RPMI8226 (cell line): ENCODE results near the gene DDI1.

Experiments used
- DNase-seq: peaks from one replicate; pipeline ENCODE4 v3.0.0-alpha.2; 2015

DDI1 gene

GRCh38 chr11:104086621-104087020, 50.2 kb downstream of the DDI1 start:
- no peak for DNase-seq
